ENCODE measurements around the gene ASXL2.

The ASXL2 gene

DNA sequence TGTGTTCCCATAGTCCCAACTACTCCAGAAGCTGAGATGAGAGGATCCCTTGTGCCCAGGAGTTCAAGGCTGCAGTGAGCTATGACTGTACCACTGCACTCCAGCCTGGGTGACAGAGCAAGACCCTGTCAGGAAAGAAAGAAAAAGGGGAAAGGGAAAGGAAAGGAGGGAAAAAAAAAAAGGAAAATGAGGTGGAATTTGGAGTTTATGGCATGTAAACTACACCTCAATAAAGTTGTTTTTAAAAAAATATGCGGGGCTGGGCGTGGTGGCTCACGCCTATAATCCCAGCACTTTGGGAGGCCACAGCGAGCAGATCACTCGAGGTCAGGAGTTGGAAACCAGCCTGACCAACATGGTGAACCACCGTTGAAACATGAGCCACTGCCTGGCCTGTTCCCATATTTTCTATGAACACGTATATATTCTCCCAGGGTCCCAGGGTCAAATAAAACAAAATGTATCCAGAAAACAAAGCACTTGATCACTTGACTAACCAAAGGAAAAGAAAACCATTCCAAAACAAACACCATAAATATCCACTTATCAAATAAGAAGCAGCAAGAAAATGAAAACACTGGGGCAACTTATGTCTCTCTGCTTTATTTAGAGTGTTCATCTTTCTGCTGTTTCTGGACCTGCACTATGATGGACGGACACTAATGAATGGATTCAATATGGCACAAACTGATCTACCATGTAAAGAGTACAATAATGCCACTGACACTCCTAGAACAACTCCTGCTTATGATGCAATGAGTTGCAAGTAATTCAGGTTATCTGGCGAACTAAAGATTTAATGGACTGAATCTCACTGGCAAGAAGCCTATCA lies 56.8 kb downstream of the ASXL2 start:
- Histone ChIP-seq H4K20me1 (ENCODE audit: insufficient read depth) (no peaks in the 10 kb centered on the region), H3K9ac (no peak overlapping the region), H3K4me3 (IDR thresholded peaks at IDR 0.05; ENCODE audit: insufficient read depth, low read depth, low read length) (no peak overlapping the region), H3K27ac (no peak overlapping the region), H3K27me3 (ENCODE audit: insufficient read depth, low read depth) (no peaks in the 10 kb centered on the region), H3K79me2 (ENCODE audit: insufficient read depth, low read depth) (no peaks in the 10 kb centered on the region), H2AFZ (ENCODE audit: low read depth) (no peak overlapping the region), H3K4me2 (no peak overlapping the region), H3K36me3 (ENCODE audit: insufficient read depth) (no peaks in the 10 kb centered on the region), H3K4me1 (ENCODE audit: low read depth, poor library complexity, severe bottlenecking) (peaks cover 8% of the 10 kb centered on the region)
- no peak for TF ChIP-seq CTCF (conservative IDR thresholded peaks at IDR 0.05; ENCODE audit: low read depth, low read length)

DNA sequence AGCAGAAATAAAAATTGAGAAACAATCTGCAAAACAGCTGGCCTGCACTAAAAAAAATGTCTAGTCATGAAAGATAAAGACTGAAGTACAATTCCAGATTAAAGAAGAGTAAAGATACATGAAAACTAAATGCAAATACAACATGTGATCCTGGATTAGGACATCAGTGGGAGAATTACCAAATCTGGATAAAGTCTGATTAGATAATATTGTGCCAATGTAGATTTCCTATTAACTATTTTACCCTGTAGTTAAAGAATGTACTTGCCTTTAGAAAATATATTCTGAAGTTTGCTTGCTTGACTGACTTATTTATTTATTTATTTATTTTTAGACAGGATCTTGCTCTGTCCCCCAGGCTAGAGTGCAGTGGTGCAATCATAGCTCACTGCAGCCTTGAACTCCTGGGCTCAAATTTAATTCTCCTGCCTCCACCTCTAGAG lies 58.7 kb downstream of the ASXL2 start:
- H3K9ac ChIP-seq = no peak overlapping the region
- H3K27ac ChIP-seq = no peak overlapping the region
- no peaks in the 10 kb centered on the region for H3K27me3 ChIP-seq (ENCODE audit: insufficient read depth, low read depth)
- H3K4me2 ChIP-seq = no peak overlapping the region
- no peak overlapping the region for H3K4me3 ChIP-seq (IDR thresholded peaks at IDR 0.05; ENCODE audit: insufficient read depth, low read depth, low read length)
- no peak overlapping the region for H2AFZ ChIP-seq (ENCODE audit: low read depth)
- no peaks in the 10 kb centered on the region for H3K79me2 ChIP-seq (ENCODE audit: insufficient read depth, low read depth)
- no peaks in the 10 kb centered on the region for H3K36me3 ChIP-seq (ENCODE audit: insufficient read depth)
- TF ChIP-seq CTCF (conservative IDR thresholded peaks at IDR 0.05; ENCODE audit: low read depth, low read length) = no peak
- peaks cover 8% of the 10 kb centered on the region for H3K4me1 ChIP-seq (ENCODE audit: low read depth, poor library complexity, severe bottlenecking)
- H4K20me1 ChIP-seq (ENCODE audit: insufficient read depth) = no peaks in the 10 kb centered on the region

GRCh38 chr2:25817630-25818029 lies 60.7 kb downstream of the ASXL2 start:
- no peak overlapping the region for H2AFZ ChIP-seq (ENCODE audit: low read depth)
- no peak overlapping the region for H3K4me3 ChIP-seq (IDR thresholded peaks at IDR 0.05; ENCODE audit: insufficient read depth, low read depth, low read length)
- H3K36me3 ChIP-seq (ENCODE audit: insufficient read depth) = no peaks in the 10 kb centered on the region
- no peaks in the 10 kb centered on the region for H4K20me1 ChIP-seq (ENCODE audit: insufficient read depth)
- H3K4me2 ChIP-seq = no peak overlapping the region; the same call in 1 of the 2 replicates
- peaks cover 8% of the 10 kb centered on the region for H3K4me1 ChIP-seq (ENCODE audit: low read depth, poor library complexity, severe bottlenecking)
- no peak for TF ChIP-seq CTCF (conservative IDR thresholded peaks at IDR 0.05; ENCODE audit: low read depth, low read length)
- H3K79me2 ChIP-seq (ENCODE audit: insufficient read depth, low read depth) = no peaks in the 10 kb centered on the region
- H3K27me3 ChIP-seq (ENCODE audit: insufficient read depth, low read depth) = no peaks in the 10 kb centered on the region
- no peak overlapping the region for H3K27ac ChIP-seq
- no peak overlapping the region for H3K9ac ChIP-seq

- Histone ChIP-seq H3K4me2 (no peak overlapping the region), H3K36me3 (ENCODE audit: insufficient read depth) (no peaks in the 10 kb centered on the region), H4K20me1 (ENCODE audit: insufficient read depth) (no peaks in the 10 kb centered on the region), H3K27ac (no peak overlapping the region), H3K27me3 (ENCODE audit: insufficient read depth, low read depth) (no peaks in the 10 kb centered on the region), H3K4me3 (IDR thresholded peaks at IDR 0.05; ENCODE audit: insufficient read depth, low read depth, low read length) (no peak overlapping the region), H2AFZ (ENCODE audit: low read depth) (no peak overlapping the region), H3K79me2 (ENCODE audit: insufficient read depth, low read depth) (no peaks in the 10 kb centered on the region), H3K4me1 (ENCODE audit: low read depth, poor library complexity, severe bottlenecking) (peaks cover 8% of the 10 kb centered on the region), H3K9ac (no peak overlapping the region)
- no peak for TF ChIP-seq CTCF (conservative IDR thresholded peaks at IDR 0.05; ENCODE audit: low read depth, low read length)
These were observed 61.3 kb downstream of the ASXL2 start for GRCh38 chr2:25817006-25817405.
